ENCODE results near the gene PAPSS1. TPM values are rescaled to one million over a fixed set of nuclear protein-coding genes. Genes with fewer than 3 reads are reported as not detected.

The PAPSS1 gene
- total and polyA plus RNA-seq, 10 of the 15 experiments (the other 5 are each of a cell fraction or from before 2014, with no cell fraction given): 22.6 to 73.0 (median 30.6) TPM

GRCh38 chr4:107655289-107655688 is 64.7 kb downstream of the PAPSS1 start:
- POLR2A ChIA-PET: no interaction called here
- no peak overlapping the region for H3K27ac ChIP-seq (ENCODE audit: control insufficient read depth, insufficient read depth)
- BruUV-seq (replicated peaks): no TSS peak
- H3K27me3 ChIP-seq (replicated peaks in 1 of 2; ENCODE audit: control insufficient read depth in 2 of 2, insufficient read depth in 2 of 2, low read length in 1 of 2): no peaks in the 10 kb centered on the region
- intact Hi-C loops (cut with micrococcal nuclease; ENCODE audit: unreplicated experiment): no loop called here
- SMC1A ChIA-PET (ENCODE audit: uncharacterized antibody, unreplicated experiment): interaction anchor here (1.3 kb wide), 1 partner anchor 71 kb away, joined by 3 read pairs; no protein-coding TSS in a partner anchor
- H3K9me3 ChIP-seq (replicated peaks; ENCODE audit: control insufficient read depth, insufficient read depth, low read length): peaks cover 2% of the 10 kb centered on the region; the same call in 2 of the 3 replicates
- no peak overlapping the region for H3K4me2 ChIP-seq (ENCODE audit: control insufficient read depth, insufficient read depth)
- H2AFZ ChIP-seq (ENCODE audit: control insufficient read depth, low read depth, low read length): no peak overlapping the region
- RAD21 ChIA-PET (ENCODE audit: unreplicated experiment): no interaction called here
- H3K4me3 ChIP-seq: no peak overlapping the region
- H3K9ac ChIP-seq (ENCODE audit: control insufficient read depth, insufficient read depth, low read length): no peak overlapping the region
- no peak for TF ChIP-seq MEF2A (IDR thresholded peaks at IDR 0.05; ENCODE audit: insufficient read depth, low read depth, low read length)
- TF ChIP-seq JUNB (IDR thresholded peaks at IDR 0.05): peak; percentile 27; the same call in 1 of the 2 replicates
- FAIRE-seq (no peak), DNase-seq (ENCODE audit: low read depth, low spot score) (no peak), ATAC-seq (no peak)
- in situ Hi-C loops (cut with MboI): no loop called here
- CTCF ChIA-PET: interaction anchor here (0.5 kb wide), 1 partner anchor 127 kb away, joined by 3 read pairs; no protein-coding TSS in a partner anchor
- no peaks in the 10 kb centered on the region for H3K4me1 ChIP-seq (ENCODE audit: control insufficient read depth, insufficient read depth, low read length)
- H3K79me2 ChIP-seq (ENCODE audit: control insufficient read depth, insufficient read depth, low read length): no peaks in the 10 kb centered on the region
- H3K36me3 ChIP-seq (ENCODE audit: control insufficient read depth in 2 of 2, insufficient read depth in 2 of 2, low read length in 1 of 2): peaks cover 2 to 3% of the 10 kb centered on the region in 2 experiments; a peak in 3 of 4 replicates
- no peaks in the 10 kb centered on the region for H4K20me1 ChIP-seq (ENCODE audit: control insufficient read depth, insufficient read depth)

- no peak overlapping the region for H3K27ac ChIP-seq (ENCODE audit: control insufficient read depth, insufficient read depth)
- H2AFZ ChIP-seq (ENCODE audit: control insufficient read depth, low read depth, low read length): no peak overlapping the region
- intact Hi-C loops (cut with micrococcal nuclease; ENCODE audit: unreplicated experiment) (no loop called here), in situ Hi-C loops (cut with MboI) (no loop called here)
- no peak overlapping the region for H3K4me3 ChIP-seq
- POLR2A ChIA-PET: no interaction called here
- H3K4me1 ChIP-seq (ENCODE audit: control insufficient read depth, insufficient read depth, low read length): no peaks in the 10 kb centered on the region
- BruUV-seq (replicated peaks): no TSS peak
- RAD21 ChIA-PET (ENCODE audit: unreplicated experiment): no interaction called here
- DNase-seq (ENCODE audit: low read depth, low spot score): no peak
- H3K4me2 ChIP-seq (ENCODE audit: control insufficient read depth, insufficient read depth): no peak overlapping the region
- H3K36me3 ChIP-seq (ENCODE audit: control insufficient read depth in 2 of 2, insufficient read depth in 2 of 2, low read length in 1 of 2): peaks cover 2 to 3% of the 10 kb centered on the region in 2 experiments; a peak in 3 of 4 replicates
- no peak for ATAC-seq
- WGBS (ENCODE audit: insufficient coverage, insufficient replicate concordance, low lambda C conversion rate, missing lambda C conversion rate): 88% methylated on average over 10 of the region's 10 CpGs
- no peaks in the 10 kb centered on the region for H4K20me1 ChIP-seq (ENCODE audit: control insufficient read depth, insufficient read depth)
- CTCF ChIA-PET: no interaction called here
- no peaks in the 10 kb centered on the region for H3K79me2 ChIP-seq (ENCODE audit: control insufficient read depth, insufficient read depth, low read length)
- FAIRE-seq: no peak
- H3K27me3 ChIP-seq (replicated peaks in 1 of 2; ENCODE audit: control insufficient read depth in 2 of 2, insufficient read depth in 2 of 2, low read length in 1 of 2): no peaks in the 10 kb centered on the region
- peaks cover 2% of the 10 kb centered on the region; the same call in 2 of the 3 replicates for H3K9me3 ChIP-seq (replicated peaks; ENCODE audit: control insufficient read depth, insufficient read depth, low read length)
- H3K9ac ChIP-seq (ENCODE audit: control insufficient read depth, insufficient read depth, low read length): no peak overlapping the region
- SMC1A ChIA-PET (ENCODE audit: uncharacterized antibody, unreplicated experiment): interaction anchor here (1.3 kb wide), 1 partner anchor 72 kb away, joined by 3 read pairs; no protein-coding TSS in a partner anchor
- no peak for TF ChIP-seq SIX5 (IDR thresholded peaks at IDR 0.05; ENCODE audit: low read depth, low read length, severe bottlenecking)
- TF ChIP-seq NR2F1 (conservative IDR thresholded peaks at IDR 0.05): no peak
- no peak for TF ChIP-seq SIN3A (IDR thresholded peaks at IDR 0.05; ENCODE audit: low read depth, low read length)
- TF ChIP-seq E2F4 (IDR thresholded peaks at IDR 0.05; ENCODE audit: low read depth, low read length): no peak
- no peak for TF ChIP-seq ZBTB11 (CRISPR knock-in tag; IDR thresholded peaks at IDR 0.05)
- TF ChIP-seq RBBP5 (conservative IDR thresholded peaks at IDR 0.05): no peak
- no peak for TF ChIP-seq DPF2 (IDR thresholded peaks at IDR 0.05)
- no peak for TF ChIP-seq CEBPB (IDR thresholded peaks at IDR 0.05; ENCODE audit: borderline replicate concordance in 1 of 2, low read depth in 2 of 2, low read length in 2 of 2)
- TF ChIP-seq ASH2L (IDR thresholded peaks at IDR 0.05; ENCODE audit: borderline replicate concordance, low read depth): no peak
Observed at GRCh38 chr4:107654694-107655093, 65.3 kb downstream of the PAPSS1 start.
